GDM1 (cell line): ENCODE data around the gene ABCA7.
A peak's percentile ranks its signal among the peaks of the same experiment; 100 is the strongest.

Experiments used
- DNase-seq: peaks from one replicate; lab custom pipeline; 2025; lab: John Stamatoyannopoulos, UW

The ABCA7 gene

GRCh38 chr19:1070931-1071791 is 31.3 kb downstream of the ABCA7 start:
- DNase-seq = no peak

- no peak for DNase-seq
Measured at GRCh38 chr19:1072371-1073015, 32.6 kb downstream of the ABCA7 start.

- DNase-seq = no peak
Measured at GRCh38 chr19:1073063-1073955, 33.4 kb downstream of the ABCA7 start.

- DNase-seq = no peak
Measured at GRCh38 chr19:1073956-1074517, 34.1 kb downstream of the ABCA7 start.

DNA sequence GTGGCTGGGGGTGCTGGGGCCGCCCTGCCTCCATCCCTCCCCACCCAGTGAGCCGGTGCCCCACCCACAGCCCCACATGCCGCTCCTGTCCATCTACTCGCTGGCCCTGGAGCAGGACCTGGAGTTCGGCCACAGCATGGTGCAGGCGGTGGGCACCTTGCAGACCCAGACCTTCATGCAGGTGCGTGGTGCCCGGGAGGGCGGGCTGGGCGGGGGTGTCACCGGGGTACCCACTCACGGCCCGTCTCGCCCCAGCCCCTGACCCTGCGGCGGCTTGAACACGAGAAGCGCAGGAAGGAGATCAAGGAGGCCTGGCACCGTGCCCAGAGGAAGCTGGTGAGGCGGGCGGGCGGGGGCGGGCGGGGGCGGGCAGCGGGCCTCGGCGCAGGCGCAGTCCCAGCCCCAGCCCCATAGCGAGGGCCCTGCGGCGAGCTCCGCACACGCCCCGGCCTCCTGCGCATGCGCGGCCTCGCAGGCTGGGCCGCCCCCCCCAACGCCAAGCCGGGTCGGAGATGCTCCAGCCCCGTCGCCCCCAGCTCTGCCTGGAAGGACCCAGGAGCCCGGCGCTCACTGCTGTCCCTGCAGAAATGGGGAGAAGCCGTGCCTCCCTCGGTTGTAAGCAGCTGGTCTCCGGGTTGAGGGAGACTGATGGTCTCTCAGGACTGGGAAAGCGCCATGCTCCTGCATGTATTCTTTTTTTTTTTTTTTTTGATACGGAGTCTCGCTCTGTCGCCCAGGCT is 34.8 kb downstream of the ABCA7 start:
- peak; percentile 80 for DNase-seq

GRCh38 chr19:1076046-1076386 is 36.1 kb downstream of the ABCA7 start:
- no peak for DNase-seq

GRCh38 chr19:1076951-1077350 is 37.0 kb downstream of the ABCA7 start:
- peak; percentile 58 for DNase-seq

DNA sequence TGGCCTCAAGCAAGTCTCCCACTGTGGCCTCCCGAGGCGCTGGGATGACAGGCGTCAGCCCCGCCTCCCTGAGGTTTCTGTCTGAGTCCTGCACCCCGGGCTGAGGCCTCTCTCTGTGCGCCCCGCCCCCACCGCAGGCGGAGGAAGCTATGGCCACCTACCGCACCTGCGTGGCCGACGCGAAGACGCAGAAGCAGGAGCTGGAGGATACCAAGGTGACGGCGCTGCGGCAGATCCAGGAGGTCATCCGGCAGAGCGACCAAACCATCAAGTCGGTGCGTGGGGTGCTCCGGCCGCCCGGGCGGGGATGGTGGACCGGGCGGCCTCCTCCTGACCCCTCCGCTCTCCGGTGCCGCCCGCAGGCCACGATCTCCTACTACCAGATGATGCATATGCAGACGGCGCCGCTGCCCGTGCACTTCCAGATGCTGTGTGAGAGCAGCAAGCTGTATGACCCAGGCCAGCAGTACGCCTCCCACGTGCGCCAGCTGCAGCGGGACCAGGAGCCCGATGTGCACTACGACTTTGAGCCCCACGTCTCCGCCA is 39.7 kb downstream of the ABCA7 start:
- no peak for DNase-seq

DNA sequence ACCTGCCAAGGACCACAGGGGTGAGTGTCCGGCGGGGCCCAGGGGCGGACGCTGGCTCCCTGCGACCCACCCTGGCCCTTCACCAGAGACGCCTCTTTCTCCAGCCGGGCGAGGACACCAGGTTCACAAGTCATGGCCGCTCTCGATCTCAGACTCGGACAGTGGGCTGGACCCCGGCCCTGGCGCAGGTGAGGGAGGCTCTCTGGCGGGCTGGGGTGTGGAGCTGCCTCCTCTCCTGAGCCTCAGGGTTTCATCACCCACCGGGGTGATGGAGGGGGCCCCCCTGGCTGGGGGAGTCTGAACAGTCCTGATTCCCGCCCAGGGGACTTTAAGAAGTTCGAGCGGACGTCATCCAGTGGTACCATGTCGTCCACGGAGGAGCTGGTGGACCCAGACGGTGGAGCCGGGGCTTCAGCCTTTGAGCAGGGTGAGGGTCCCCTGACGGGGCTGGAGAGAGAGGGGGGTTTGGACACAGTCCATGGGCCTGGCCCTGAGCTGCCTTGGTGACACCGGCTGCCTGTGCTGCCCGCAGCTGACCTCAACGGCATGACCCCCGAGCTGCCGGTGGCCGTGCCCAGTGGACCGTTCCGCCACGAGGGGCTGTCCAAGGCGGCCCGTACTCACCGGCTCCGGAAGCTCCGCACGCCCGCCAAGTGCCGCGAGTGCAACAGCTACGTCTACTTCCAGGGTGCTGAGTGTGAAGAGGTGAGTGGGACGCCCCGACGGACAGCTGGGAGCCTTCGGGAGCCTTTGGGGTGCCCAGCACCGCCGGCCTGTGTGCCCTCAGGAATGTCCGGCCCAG is 40.7 kb downstream of the ABCA7 start:
- no peak for DNase-seq

- DNase-seq = no peak
Measured at GRCh38 chr19:1081301-1082164, 41.6 kb downstream of the ABCA7 start.

DNA sequence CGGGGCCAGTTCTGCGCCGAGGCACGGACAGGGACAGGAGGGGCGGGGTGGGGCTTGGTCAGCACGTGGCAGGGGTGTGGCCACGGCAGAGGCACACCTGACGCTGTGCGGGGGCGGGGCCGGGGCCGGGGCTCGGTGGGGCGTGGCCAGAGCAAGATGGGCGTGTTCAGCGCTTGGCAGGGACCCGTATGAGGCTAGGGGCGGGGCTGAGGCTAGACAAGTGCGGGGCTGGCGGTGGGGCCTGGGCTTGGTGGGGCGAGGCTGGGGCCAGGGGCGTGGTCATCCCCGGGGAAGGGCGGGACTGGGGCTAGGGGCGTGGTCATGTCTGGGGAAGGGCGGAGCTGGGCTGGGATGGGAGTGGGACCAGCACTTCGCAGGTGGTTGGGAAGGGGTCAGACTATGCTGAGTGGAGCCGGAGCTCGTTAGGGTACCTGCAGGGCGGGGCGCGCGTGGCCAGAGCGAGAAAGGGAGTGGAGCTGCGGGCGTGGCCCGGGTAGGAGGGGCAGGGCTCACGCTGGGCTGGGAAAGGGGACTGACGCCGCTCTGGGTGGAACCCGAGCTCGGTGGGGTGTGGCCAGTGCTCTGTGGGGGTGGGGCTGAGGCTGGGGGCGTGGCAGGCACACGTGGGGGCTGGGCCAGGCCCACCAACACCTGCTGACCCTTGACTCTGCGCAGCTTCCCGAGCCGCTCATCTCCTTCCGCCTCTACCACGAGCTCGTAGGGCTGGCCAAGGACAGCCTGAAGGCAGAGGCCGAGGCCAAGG is 42.4 kb downstream of the ABCA7 start:
- DNase-seq = peak; percentile 18

DNA sequence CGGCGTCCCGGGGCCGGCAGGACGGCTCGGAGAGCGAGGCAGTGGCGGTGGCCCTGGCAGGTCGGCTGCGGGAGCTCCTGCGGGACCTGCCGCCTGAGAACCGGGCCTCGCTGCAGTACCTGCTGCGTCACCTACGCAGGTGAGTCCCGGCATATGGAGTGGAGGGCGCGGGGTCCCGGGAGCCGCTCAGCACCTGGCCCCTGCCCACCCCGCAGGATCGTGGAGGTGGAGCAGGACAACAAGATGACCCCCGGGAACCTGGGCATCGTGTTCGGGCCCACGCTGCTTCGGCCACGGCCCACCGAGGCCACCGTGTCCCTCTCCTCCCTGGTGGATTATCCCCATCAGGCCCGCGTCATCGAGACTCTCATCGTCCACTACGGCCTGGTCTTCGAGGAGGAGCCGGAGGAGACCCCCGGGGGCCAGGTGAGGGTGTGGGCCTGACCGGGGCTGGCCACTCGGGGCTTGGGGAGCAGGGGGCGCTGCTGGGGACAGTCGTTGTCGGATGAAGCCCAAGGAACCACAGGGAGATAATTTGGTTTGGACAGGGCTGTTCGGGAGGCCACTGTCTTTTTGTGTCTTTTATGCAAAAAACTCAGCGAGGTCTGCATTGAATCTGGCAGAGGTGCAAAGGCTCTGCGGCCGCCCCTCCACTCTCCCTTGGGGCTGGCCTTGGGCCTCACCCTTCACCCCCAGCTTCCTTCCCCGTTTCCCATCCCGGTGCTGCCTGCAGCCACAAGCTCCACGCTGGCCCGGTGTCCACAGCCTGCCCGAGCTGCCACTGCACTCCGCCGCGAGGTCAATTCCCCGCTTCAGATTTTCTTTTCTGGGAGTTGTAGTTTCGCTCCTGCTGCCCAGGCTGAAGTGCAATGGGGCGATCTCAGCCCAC is 43.3 kb downstream of the ABCA7 start:
- DNase-seq = no peak

DNA sequence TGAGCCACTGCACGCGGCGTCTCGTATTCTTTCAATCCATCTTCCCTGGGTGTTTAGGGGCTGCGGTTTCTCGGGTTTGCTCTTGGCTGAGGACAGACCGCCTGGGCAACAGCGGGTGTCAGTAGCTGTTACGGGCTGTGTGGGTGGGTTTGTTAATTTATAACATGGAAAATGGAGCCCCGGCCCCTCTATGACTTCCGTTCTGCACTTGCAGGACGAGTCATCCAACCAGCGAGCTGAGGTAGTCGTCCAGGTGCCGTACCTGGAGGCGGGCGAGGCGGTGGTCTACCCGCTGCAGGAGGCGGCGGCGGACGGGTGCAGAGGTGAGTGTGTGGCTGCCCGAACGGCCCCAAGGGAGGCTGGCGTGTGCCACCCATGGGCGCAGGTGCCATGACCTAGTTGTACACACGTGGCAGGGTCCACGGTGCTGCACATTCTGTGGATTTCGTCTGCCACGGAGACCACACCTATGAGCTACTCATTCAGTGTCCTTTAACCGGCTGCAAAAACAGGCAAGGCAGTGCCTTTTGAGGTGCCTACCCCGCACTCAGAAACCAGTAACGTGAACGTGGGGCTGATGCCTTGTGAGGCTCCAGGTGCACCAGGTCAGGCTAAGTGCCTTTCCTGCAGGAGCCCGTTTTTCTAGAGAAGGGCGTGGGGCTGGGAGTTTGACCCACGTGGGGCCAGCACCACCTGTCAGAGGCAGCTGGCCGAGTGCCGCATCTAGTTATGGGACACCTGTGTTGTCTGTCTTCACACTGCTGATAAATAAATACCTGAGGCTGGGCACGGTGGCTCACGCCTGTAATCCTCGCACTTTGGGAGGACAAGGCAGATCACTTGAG is 44.3 kb downstream of the ABCA7 start:
- no peak for DNase-seq

GRCh38 chr19:1085053-1085658 is 45.2 kb downstream of the ABCA7 start:
- DNase-seq = no peak

DNA sequence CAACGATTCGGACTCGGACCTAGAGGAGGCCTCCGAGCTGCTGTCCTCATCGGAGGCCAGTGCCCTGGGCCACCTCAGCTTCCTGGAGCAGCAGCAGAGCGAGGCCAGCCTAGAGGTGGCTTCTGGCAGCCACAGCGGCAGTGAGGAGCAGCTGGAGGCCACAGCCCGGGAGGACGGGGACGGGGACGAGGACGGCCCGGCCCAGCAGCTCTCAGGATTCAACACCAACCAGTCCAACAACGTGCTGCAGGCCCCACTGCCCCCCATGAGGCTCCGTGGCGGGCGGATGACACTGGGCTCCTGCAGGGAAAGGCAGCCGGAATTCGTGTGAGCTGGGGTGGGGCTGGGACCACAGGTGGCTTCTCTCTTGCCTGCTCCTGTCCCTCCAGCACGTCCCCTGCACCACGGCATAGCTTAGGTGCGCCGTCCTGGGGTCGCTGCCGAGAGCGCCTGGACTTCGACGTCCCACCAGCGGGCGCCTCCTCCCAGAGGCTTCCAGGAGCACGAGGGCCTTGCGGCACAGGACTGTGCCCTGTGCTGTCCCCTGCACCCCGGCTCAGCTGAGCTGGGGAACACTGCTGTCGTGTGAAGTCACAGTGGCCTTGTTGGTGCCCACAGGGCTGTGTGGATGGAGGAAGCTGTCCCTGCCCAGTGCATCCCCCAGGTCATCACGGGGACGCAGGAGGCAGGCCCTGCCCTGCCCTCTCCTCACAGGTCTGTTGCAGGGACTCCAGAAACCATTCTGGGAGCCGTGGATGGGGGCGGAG is 46.0 kb downstream of the ABCA7 start:
- no peak for DNase-seq

DNA sequence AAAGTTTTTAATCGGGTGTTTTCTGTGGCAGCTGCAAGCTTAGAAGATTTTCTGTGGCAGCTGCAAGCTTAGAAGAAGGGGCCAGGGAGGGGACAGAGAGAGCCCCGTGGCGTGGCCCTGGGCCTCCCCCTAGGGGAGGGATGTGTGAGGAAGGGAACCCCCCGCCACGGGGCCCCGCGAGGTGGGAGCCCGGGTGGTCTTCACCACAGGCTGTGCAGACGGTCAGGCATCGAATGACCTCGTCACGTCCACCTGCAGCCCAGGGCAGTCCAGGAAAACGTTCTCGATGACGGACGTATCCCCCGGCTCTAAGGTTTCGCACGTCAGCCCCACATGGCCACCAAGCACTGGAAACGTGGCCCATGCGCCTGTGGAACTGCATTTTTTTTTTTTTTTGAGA is 46.7 kb downstream of the ABCA7 start:
- no peak for DNase-seq
